GM10266 (cell line): Measurements from ENCODE around the gene TSHZ2.

Source experiments
- DNase-seq: peaks from one replicate; pipeline ENCODE4 v3.0.0; 2012; ENCODE audit errors: extremely low spot score
- CTCF ChIP-seq: IDR thresholded peaks from 2 replicates; pipeline ENCODE4 v1.5.1; 2012; ENCODE audit warnings: mild to moderate bottlenecking, low read depth; ENCODE audit not compliant: control insufficient read depth, insufficient read depth; ENCODE audit errors: missing control alignments

TSHZ2 gene

GRCh38 chr20:52972190-52972937 lies at the start of gene TSHZ2:
TSS of gene TSHZ2 (plus strand) at chr20:52972358. CDS start at chr20:52973294, 936 bp downstream.
- TF ChIP-seq CTCF = no peak
- DNase-seq = no peak

- TF ChIP-seq CTCF = no peak
- no peak for DNase-seq
Observed at GRCh38 chr20:52922436-52922835, 49.7 kb upstream of the TSHZ2 start.

GRCh38 chr20:52923123-52923937 lies 48.8 kb upstream of the TSHZ2 start:
- no peak for TF ChIP-seq CTCF
- DNase-seq = no peak

GRCh38 chr20:52924411-52925271 lies 47.5 kb upstream of the TSHZ2 start:
- no peak for TF ChIP-seq CTCF
- DNase-seq = no peak

GRCh38 chr20:52926505-52926904 lies 45.7 kb upstream of the TSHZ2 start:
- DNase-seq = no peak
- TF ChIP-seq CTCF = no peak

GRCh38 chr20:52933867-52934266 lies 38.3 kb upstream of the TSHZ2 start:
- no peak for TF ChIP-seq CTCF
- DNase-seq = no peak
